OCI-LY1 (cell line): ENCODE measurements around the gene RAB13.
"Not testable (repeated sequence)": the region's sequence is repeated elsewhere in the genome, so short reads cannot be mapped to it uniquely, and the experiment has no call there.

Experiments used
- CTCF ChIP-seq: fragments of 200-600 bp; sonication (generic), shearing (Covaris generic); IDR thresholded peaks from 2 replicates; pipeline ENCODE4 v1.5.1; 2017; ENCODE audit warnings: mild to moderate bottlenecking, antibody characterized with exemption, low read length, moderate library complexity, mixed read lengths
- EZH2 ChIP-seq: fragments of 200-600 bp; sonication (generic), shearing (Covaris generic); IDR thresholded peaks from 2 replicates; pipeline ENCODE4 v1.8.0; 2017; ENCODE audit warnings: borderline replicate concordance, mixed run types, mild to moderate bottlenecking, antibody characterized with exemption, low read length, moderate library complexity, mixed read lengths

GRCh38 chr1:153981735-153982134 is 4.4 kb downstream of the RAB13 start:
- not testable (repeated sequence) for TF ChIP-seq CTCF, EZH2
